GM23248 (cell line): Measurements from ENCODE around the gene TTC39C. TPM values are rescaled to one million over a fixed set of nuclear protein-coding genes. Genes with fewer than 3 reads are reported as not detected.

Experiments used
- DNase-seq: peaks from one replicate; pipeline ENCODE4 v3.0.0-alpha.2; 2015
- H2AFZ ChIP-seq: fragments of 200-600 bp; sonication (generic); 2 replicates; pipeline ENCODE4 v1.6.1; 2016; ENCODE audit warnings: antibody characterized with exemption
- H3F3A ChIP-seq: fragments of 200-600 bp; sonication (generic); 2 replicates; pipeline ENCODE4 v1.6.1; 2016; ENCODE audit warnings: mild to moderate bottlenecking, antibody characterized with exemption, mixed run types; ENCODE audit not compliant: insufficient read depth
- H3K27ac ChIP-seq: fragments of 200-600 bp; sonication (generic); 2 replicates; pipeline ENCODE4 v1.5.1; 2016; ENCODE audit warnings: mild to moderate bottlenecking
- H3K27me3 ChIP-seq: fragments of 200-600 bp; sonication (generic); replicated peaks from 2 replicates; pipeline ENCODE4 v1.6.1; 2016; ENCODE audit warnings: mild to moderate bottlenecking; ENCODE audit not compliant: insufficient read depth
- H3K36me3 ChIP-seq: fragments of 200-600 bp; sonication (generic); 2 replicates; pipeline ENCODE4 v1.6.1; 2016; ENCODE audit warnings: low read depth, mild to moderate bottlenecking
- H3K4me1 ChIP-seq: fragments of 200-600 bp; sonication (generic); 2 replicates; pipeline ENCODE4 v1.6.1; 2016; ENCODE audit warnings: mild to moderate bottlenecking; ENCODE audit not compliant: insufficient read depth
- H3K4me2 ChIP-seq: fragments of 200-600 bp; sonication (generic); one replicate; pipeline ENCODE4 v1.6.1; 2016; ENCODE audit warnings: mild to moderate bottlenecking; ENCODE audit not compliant: unreplicated experiment
- H3K4me3 ChIP-seq: fragments of 200-600 bp; sonication (generic); 2 replicates; pipeline ENCODE4 v1.5.1; 2016; ENCODE audit warnings: mild to moderate bottlenecking
- H3K79me2 ChIP-seq: fragments of 200-600 bp; sonication (generic); 2 replicates; pipeline ENCODE4 v1.6.1; 2016; ENCODE audit warnings: mild to moderate bottlenecking; ENCODE audit not compliant: insufficient read depth
- H3K9ac ChIP-seq: fragments of 200-600 bp; sonication (generic); 2 replicates; pipeline ENCODE4 v1.6.1; 2016; ENCODE audit warnings: mild to moderate bottlenecking
- H3K9me2 ChIP-seq: fragments of 200-600 bp; sonication (generic); 2 replicates; pipeline ENCODE4 v1.6.1; 2016; ENCODE audit warnings: mixed run types, mild to moderate bottlenecking, moderate library complexity; ENCODE audit not compliant: insufficient read depth
- H3K9me3 ChIP-seq: fragments of 200-600 bp; sonication (generic); one replicate; pipeline ENCODE4 v1.6.1; 2017; ENCODE audit warnings: low read depth
- H4K20me1 ChIP-seq: fragments of 200-600 bp; sonication (generic); 2 replicates; pipeline ENCODE4 v1.6.0; 2016; ENCODE audit not compliant: insufficient read depth
- EZH2 ChIP-seq: fragments of 200-600 bp; sonication (generic); IDR thresholded peaks from 2 replicates; pipeline ENCODE4 v1.6.1; 2018; ENCODE audit warnings: antibody characterized with exemption, mild to moderate bottlenecking; ENCODE audit not compliant: insufficient read depth, poor library complexity, severe bottlenecking
- EZH2phosphoT487 ChIP-seq: fragments of 200-600 bp; sonication (generic); IDR thresholded peaks from 2 replicates; pipeline ENCODE4 v1.6.1; 2018; ENCODE audit warnings: antibody characterized with exemption, moderate library complexity, mild to moderate bottlenecking, low read depth; ENCODE audit not compliant: insufficient read depth
- whole genome bisulfite sequencing, 2 experiments: methylation state at CpG; one replicate each; pipeline ENCODE4 v1.1.6; 2015 to 2017; ENCODE audit warnings: low lambda C conversion rate in 2 of 2, low coverage in 1 of 2; ENCODE audit errors: missing lambda C conversion rate in 2 of 2; 5-methylcytosine and 5-hydroxymethylcytosine counted together
- in situ Hi-C: fragments of 300-500 bp; cut with MboI; formaldehyde crosslinking; loops from 2 replicates; pipeline ENCODE4 v1.15.0; 2020
- polyA plus RNA-seq: library from polyadenylated mRNA; unstranded; fragments of >200 nt; fragmentation: Nextera tagmentation; extraction: Ambion mirVana; gene quantifications from 2 replicates; pipeline ENCODE4 v1.2.1, GENCODE V29; 2016
- total RNA-seq: library from RNA; depleted of rRNA; stranded (reverse); fragments of >200 nt; shearing (Covaris generic); gene quantifications from 2 replicates; pipeline ENCODE4 v1.2.3, GENCODE V29; 2014

The TTC39C gene
- total and polyA plus RNA-seq, 2 experiments from 2014 or later = 15.7 to 24.3 TPM

- no peak for TF ChIP-seq EZH2
- TF ChIP-seq EZH2phosphoT487 = no peak
- no peaks in the 10 kb centered on the region for H3K79me2 ChIP-seq
- peaks cover 22% of the 10 kb centered on the region for H3K4me1 ChIP-seq
- H3K36me3 ChIP-seq = no peaks in the 10 kb centered on the region; the same call in 1 of the 2 replicates
- H4K20me1 ChIP-seq = no peaks in the 10 kb centered on the region
- no peak overlapping the region for H3K4me3 ChIP-seq
- no peak for DNase-seq
- H3F3A ChIP-seq = peaks cover 3% of the 10 kb centered on the region; the same call in 1 of the 2 replicates
- in situ Hi-C loops = no loop called here
- H3K9ac ChIP-seq = no peak overlapping the region
- H3K27me3 ChIP-seq = no peaks in the 10 kb centered on the region
- H3K9me3 ChIP-seq = no peaks in the 10 kb centered on the region
- H2AFZ ChIP-seq = no peak overlapping the region
- H3K4me2 ChIP-seq = no peak overlapping the region
- H3K27ac ChIP-seq = no peak overlapping the region
- H3K9me2 ChIP-seq = no peaks in the 10 kb centered on the region
- WGBS, 2 experiments = 95 to 98% methylated on average over 13 of the region's 13 CpGs
Measured at GRCh38 chr18:24090876-24091275, 76.3 kb downstream of the TTC39C start.

DNA sequence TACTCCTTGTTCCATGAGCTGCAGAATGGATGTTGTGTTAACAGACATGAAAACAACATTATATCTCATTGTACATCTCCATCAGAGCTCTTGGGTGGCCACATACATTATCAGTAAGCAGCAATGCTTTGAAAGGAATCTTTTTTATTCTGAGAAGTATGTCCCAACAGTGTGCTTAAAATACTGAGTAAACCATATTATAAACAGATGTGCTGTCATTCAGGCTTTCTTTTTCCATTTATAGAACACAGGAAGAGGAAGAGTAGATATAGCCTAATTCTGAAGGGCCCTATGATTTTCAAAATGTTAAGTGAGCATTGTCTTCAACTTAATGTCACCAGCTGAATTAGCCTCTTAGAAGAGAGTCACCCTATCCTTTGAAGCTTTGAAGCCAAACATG is 80.0 kb downstream of the TTC39C start:
- Histone ChIP-seq H2AFZ (no peak overlapping the region), H3K4me1 (peaks cover 21% of the 10 kb centered on the region), H4K20me1 (no peaks in the 10 kb centered on the region), H3F3A (peaks cover 3% of the 10 kb centered on the region; the same call in 1 of the 2 replicates), H3K4me3 (no peak overlapping the region), H3K36me3 (no peaks in the 10 kb centered on the region; the same call in 1 of the 2 replicates), H3K9me3 (no peaks in the 10 kb centered on the region), H3K4me2 (no peak overlapping the region), H3K9ac (no peak overlapping the region), H3K27me3 (no peaks in the 10 kb centered on the region), H3K79me2 (no peaks in the 10 kb centered on the region), H3K9me2 (no peaks in the 10 kb centered on the region), H3K27ac (no peak overlapping the region)
- TF ChIP-seq EZH2 (no peak), EZH2phosphoT487 (no peak)
- in situ Hi-C loops = no loop called here
- peak; percentile 7 for DNase-seq

- H3K9ac ChIP-seq = no peak overlapping the region
- TF ChIP-seq EZH2 (no peak), EZH2phosphoT487 (no peak)
- H2AFZ ChIP-seq = no peak overlapping the region
- no peaks in the 10 kb centered on the region for H3K27me3 ChIP-seq
- 6 to 11% methylated on average over 1 of the region's 1 CpG for WGBS, 2 experiments
- DNase-seq = peak; percentile 87
- H3K27ac ChIP-seq = peak overlapping the region; percentile 67
- in situ Hi-C loops = no loop called here
- H3K79me2 ChIP-seq = no peaks in the 10 kb centered on the region
- H4K20me1 ChIP-seq = no peaks in the 10 kb centered on the region
- H3K4me3 ChIP-seq = no peak overlapping the region
- no peaks in the 10 kb centered on the region for H3K9me2 ChIP-seq
- no peaks in the 10 kb centered on the region for H3K9me3 ChIP-seq
- H3K4me2 ChIP-seq = no peak overlapping the region
- H3K36me3 ChIP-seq = no peaks in the 10 kb centered on the region; the same call in 1 of the 2 replicates
- H3F3A ChIP-seq = peaks cover 3% of the 10 kb centered on the region; the same call in 1 of the 2 replicates
- H3K4me1 ChIP-seq = peaks cover 21% of the 10 kb centered on the region
Measured at GRCh38 chr18:24095976-24096375, 81.4 kb downstream of the TTC39C start.

GRCh38 chr18:24103320-24104021 is 88.9 kb downstream of the TTC39C start:
- WGBS, 2 experiments = 90 to 93% methylated on average over 6 of the region's 6 CpGs
- no peak overlapping the region for H3K4me3 ChIP-seq
- H3K9me3 ChIP-seq = no peaks in the 10 kb centered on the region
- H3F3A ChIP-seq = no peaks in the 10 kb centered on the region
- no peak for DNase-seq
- no peaks in the 10 kb centered on the region for H3K79me2 ChIP-seq
- no peaks in the 10 kb centered on the region for H3K9me2 ChIP-seq
- H3K4me2 ChIP-seq = no peak overlapping the region
- in situ Hi-C loops = loop anchor here (10.0 kb wide), 1 partner anchor 279 kb away; no protein-coding TSS in a partner anchor
- H4K20me1 ChIP-seq = no peaks in the 10 kb centered on the region
- H3K36me3 ChIP-seq = 0 out of 2 replicates have a peak, but pooled peaks cover 4% of the 10 kb centered on the region
- H3K9ac ChIP-seq = no peak overlapping the region
- no peak for TF ChIP-seq EZH2phosphoT487
- no peak for TF ChIP-seq EZH2
- no peaks in the 10 kb centered on the region for H3K4me1 ChIP-seq
- no peak overlapping the region for H2AFZ ChIP-seq
- H3K27ac ChIP-seq = no peak overlapping the region
- no peaks in the 10 kb centered on the region for H3K27me3 ChIP-seq
